ENCODE data around the gene CADM1.

Gene CADM1

GRCh38 chr11:115317277-115318185 lies 186.7 kb downstream of the CADM1 start:
- no peak for DNase-seq (ENCODE audit: low spot score)

GRCh38 chr11:115316696-115317095 lies 187.5 kb downstream of the CADM1 start:
- no peak for DNase-seq (ENCODE audit: low spot score)

- DNase-seq (ENCODE audit: low spot score): no peak
These were observed 189.8 kb downstream of the CADM1 start for GRCh38 chr11:115314330-115314920.

- DNase-seq (ENCODE audit: low spot score): no peak
These were observed 190.9 kb downstream of the CADM1 start for GRCh38 chr11:115313224-115313838.

- DNase-seq (ENCODE audit: low spot score): no peak
These were observed 192.3 kb downstream of the CADM1 start for GRCh38 chr11:115311949-115312348.

GRCh38 chr11:115306689-115307088 lies 197.5 kb downstream of the CADM1 start:
- DNase-seq (ENCODE audit: low spot score): no peak

- DNase-seq (ENCODE audit: low spot score): no peak
These were observed 199.3 kb downstream of the CADM1 start for GRCh38 chr11:115304774-115305472.

- no peak for DNase-seq (ENCODE audit: low spot score)
These were observed 200.2 kb downstream of the CADM1 start for GRCh38 chr11:115303929-115304531.

GRCh38 chr11:115302946-115303703 lies 201.1 kb downstream of the CADM1 start:
- no peak for DNase-seq (ENCODE audit: low spot score)

- DNase-seq (ENCODE audit: low spot score): no peak
These were observed 203.4 kb downstream of the CADM1 start for GRCh38 chr11:115300660-115301428.

GRCh38 chr11:115298300-115299012 lies 205.8 kb downstream of the CADM1 start:
- DNase-seq (ENCODE audit: low spot score): peak; percentile 71

- peak; percentile 61 for DNase-seq (ENCODE audit: low spot score)
These were observed 206.9 kb downstream of the CADM1 start for GRCh38 chr11:115297330-115297729.

GRCh38 chr11:115291325-115291724 lies 212.9 kb downstream of the CADM1 start:
- DNase-seq (ENCODE audit: low spot score): no peak

- no peak for DNase-seq (ENCODE audit: low spot score)
These were observed 213.3 kb downstream of the CADM1 start for GRCh38 chr11:115290893-115291292.

- DNase-seq (ENCODE audit: low spot score): no peak
These were observed 213.7 kb downstream of the CADM1 start for GRCh38 chr11:115290479-115290878.

- no peak for DNase-seq (ENCODE audit: low spot score)
These were observed 216.9 kb downstream of the CADM1 start for GRCh38 chr11:115287266-115287665.

- DNase-seq (ENCODE audit: low spot score): no peak
These were observed 217.6 kb downstream of the CADM1 start for GRCh38 chr11:115286614-115287013.

GRCh38 chr11:115284773-115285172 lies 219.4 kb downstream of the CADM1 start:
- no peak for DNase-seq (ENCODE audit: low spot score)

GRCh38 chr11:115282923-115283322 lies 221.3 kb downstream of the CADM1 start:
- no peak for DNase-seq (ENCODE audit: low spot score)

GRCh38 chr11:115280775-115281174 lies 223.4 kb downstream of the CADM1 start:
- no peak for DNase-seq (ENCODE audit: low spot score)
